Endothelial cell of hepatic sinusoid (primary cell): ENCODE measurements around the gene SENP3.

Experiments
- in situ Hi-C: cut with HindIII; loops from 2 replicates; pipeline ENCODE4 v1.10.0; 2017; ENCODE audit warnings: low sequenced_read_pairs

The SENP3 gene

GRCh38 chr17:7555320-7555948 lies 6.3 kb upstream of the SENP3 start:
- in situ Hi-C loops: loop anchor here (25.0 kb wide), 1 partner anchor 93 kb away; no protein-coding TSS in a partner anchor

DNA sequence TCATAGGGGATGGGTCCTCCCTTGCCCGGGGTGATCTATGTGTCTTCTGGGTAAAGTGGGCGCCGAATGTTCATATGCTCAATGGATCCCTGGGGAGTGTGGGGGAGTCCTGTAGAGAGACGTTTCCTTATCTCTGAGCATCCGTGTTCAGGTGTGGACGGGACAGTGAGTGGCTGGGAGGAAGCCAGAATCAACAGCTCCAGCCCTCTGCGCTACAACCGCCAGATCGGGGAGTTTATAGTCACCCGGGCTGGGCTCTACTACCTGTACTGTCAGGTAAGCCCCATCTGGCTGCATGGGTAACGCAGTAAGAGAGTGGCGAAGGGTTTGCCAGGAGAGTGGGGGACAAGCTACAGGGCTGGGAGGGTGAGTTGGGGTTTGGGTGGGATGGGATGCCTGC lies 5.1 kb upstream of the SENP3 start:
- in situ Hi-C loops: loop anchor here (25.0 kb wide), 1 partner anchor 94 kb away; no protein-coding TSS in a partner anchor

DNA sequence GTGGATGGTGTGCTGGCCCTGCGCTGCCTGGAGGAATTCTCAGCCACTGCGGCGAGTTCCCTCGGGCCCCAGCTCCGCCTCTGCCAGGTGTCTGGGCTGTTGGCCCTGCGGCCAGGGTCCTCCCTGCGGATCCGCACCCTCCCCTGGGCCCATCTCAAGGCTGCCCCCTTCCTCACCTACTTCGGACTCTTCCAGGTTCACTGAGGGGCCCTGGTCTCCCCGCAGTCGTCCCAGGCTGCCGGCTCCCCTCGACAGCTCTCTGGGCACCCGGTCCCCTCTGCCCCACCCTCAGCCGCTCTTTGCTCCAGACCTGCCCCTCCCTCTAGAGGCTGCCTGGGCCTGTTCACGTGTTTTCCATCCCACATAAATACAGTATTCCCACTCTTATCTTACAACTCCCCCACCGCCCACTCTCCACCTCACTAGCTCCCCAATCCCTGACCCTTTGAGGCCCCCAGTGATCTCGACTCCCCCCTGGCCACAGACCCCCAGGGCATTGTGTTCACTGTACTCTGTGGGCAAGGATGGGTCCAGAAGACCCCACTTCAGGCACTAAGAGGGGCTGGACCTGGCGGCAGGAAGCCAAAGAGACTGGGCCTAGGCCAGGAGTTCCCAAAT lies 4.5 kb upstream of the SENP3 start:
- in situ Hi-C loops: loop anchor here (25.0 kb wide), 1 partner anchor 95 kb away; no protein-coding TSS in a partner anchor

GRCh38 chr17:7557775-7558543 lies 3.8 kb upstream of the SENP3 start:
- in situ Hi-C loops: loop anchor here (25.0 kb wide), 1 partner anchor 96 kb away; no protein-coding TSS in a partner anchor

DNA sequence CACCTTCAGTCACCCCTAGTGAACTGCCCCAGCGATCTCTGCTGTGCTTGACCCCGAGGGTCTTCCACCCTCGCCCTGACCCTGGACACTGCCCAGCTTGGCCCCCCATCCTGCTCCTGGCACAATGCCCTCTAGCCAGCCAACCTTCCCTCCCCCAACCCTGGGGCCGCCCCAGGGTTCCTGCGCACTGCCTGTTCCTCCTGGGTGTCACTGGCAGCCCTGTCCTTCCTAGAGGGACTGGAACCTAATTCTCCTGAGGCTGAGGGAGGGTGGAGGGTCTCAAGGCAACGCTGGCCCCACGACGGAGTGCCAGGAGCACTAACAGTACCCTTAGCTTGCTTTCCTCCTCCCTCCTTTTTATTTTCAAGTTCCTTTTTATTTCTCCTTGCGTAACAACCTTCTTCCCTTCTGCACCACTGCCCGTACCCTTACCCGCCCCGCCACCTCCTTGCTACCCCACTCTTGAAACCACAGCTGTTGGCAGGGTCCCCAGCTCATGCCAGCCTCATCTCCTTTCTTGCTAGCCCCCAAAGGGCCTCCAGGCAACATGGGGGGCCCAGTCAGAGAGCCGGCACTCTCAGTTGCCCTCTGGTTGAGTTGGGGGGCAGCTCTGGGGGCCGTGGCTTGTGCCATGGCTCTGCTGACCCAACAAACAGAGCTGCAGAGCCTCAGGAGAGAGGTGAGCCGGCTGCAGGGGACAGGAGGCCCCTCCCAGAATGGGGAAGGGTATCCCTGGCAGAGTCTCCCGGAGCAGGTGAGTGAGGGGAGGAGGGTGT lies 3.0 kb upstream of the SENP3 start, which contains the start of gene TNFSF13:
Gene TNFSF13, plus strand, starts transcription at position 207 of the 776 bp plus-strand sequence. Its CDS starts 290 bp downstream, at position 497.
- in situ Hi-C loops: loop anchor here (25.0 kb wide), 1 partner anchor 96 kb away; no protein-coding TSS in a partner anchor

DNA sequence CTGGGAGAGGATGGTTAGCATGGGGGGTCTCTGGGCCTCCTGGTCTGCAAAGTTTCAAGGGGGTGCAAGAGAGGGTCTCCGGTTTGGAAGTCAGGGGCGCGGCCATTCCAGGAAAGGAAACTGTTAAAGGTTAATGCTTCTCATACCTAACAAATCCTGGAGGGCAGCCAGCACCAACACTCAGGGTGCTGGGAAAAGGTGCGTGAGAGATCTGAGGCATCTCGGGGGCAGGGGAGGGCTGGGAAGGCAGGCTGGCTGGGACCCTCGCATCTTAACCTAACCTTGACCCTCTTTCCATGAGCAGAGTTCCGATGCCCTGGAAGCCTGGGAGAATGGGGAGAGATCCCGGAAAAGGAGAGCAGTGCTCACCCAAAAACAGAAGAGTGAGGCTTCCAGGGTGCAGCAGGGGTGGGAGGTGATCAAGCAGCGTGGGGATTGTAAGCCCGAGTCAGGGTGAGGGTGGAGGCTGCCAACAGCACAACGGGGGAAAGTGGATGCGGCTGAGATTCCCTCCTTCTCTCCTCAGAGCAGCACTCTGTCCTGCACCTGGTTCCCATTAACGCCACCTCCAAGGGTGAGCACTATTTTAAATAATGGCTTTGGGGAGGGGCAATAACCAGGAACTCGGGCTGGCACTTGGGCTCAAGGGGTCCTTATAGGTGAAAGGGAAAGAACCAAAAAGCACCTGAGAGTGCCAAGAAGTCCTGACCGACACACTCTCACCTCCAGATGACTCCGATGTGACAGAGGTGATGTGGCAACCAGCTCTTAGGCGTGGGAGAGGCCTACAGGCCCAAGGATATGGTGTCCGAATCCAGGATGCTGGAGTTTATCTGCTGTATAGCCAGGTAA lies 2.2 kb upstream of the SENP3 start:
- in situ Hi-C loops: loop anchor here (25.0 kb wide), 1 partner anchor 97 kb away; no protein-coding TSS in a partner anchor

DNA sequence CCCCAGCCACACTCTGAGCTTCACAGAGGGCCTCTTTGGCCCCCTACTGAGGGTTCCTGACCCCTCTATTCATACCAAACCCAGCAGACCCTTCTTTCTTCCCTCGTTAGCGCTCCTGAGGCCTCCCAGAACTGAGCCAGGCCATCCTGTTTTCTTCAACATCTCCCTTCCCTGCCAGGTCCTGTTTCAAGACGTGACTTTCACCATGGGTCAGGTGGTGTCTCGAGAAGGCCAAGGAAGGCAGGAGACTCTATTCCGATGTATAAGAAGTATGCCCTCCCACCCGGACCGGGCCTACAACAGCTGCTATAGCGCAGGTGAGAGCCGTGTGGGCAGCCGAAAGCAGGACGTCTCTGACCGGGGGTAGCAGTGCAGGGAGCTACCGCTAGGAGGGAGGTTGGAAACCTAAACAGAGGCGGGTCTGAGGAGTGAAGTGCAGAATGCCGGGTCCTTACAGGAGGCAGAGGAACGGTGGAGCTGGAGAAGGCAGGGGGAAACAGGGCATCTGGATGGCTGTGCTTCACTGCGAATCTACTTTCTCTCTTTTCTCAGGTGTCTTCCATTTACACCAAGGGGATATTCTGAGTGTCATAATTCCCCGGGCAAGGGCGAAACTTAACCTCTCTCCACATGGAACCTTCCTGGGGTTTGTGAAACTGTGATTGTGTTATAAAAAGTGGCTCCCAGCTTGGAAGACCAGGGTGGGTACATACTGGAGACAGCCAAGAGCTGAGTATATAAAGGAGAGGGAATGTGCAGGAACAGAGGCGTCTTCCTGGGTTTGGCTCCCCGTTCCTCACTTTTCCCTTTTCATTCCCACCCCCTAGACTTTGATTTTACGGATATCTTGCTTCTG lies 1.3 kb upstream of the SENP3 start:
- in situ Hi-C loops: loop anchor here (25.0 kb wide), 1 partner anchor 98 kb away; no protein-coding TSS in a partner anchor

DNA sequence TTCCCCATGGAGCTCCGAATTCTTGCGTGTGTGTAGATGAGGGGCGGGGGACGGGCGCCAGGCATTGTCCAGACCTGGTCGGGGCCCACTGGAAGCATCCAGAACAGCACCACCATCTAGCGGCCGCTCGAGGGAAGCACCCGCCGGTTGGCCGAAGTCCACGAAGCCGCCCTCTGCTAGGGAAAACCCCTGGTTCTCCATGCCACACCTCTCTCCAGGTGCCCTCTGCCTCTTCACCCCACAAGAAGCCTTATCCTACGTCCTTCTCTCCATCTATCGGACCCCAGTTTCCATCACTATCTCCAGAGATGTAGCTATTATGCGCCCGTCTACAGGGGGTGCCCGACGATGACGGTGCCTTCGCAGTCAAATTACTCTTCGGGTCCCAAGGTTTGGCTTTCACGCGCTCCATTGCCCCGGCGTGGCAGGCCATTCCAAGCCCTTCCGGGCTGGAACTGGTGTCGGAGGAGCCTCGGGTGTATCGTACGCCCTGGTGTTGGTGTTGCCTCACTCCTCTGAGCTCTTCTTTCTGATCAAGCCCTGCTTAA lies 617 bp upstream of the SENP3 start:
- in situ Hi-C loops: loop anchor here (25.0 kb wide), 1 partner anchor 99 kb away; no protein-coding TSS in a partner anchor

DNA sequence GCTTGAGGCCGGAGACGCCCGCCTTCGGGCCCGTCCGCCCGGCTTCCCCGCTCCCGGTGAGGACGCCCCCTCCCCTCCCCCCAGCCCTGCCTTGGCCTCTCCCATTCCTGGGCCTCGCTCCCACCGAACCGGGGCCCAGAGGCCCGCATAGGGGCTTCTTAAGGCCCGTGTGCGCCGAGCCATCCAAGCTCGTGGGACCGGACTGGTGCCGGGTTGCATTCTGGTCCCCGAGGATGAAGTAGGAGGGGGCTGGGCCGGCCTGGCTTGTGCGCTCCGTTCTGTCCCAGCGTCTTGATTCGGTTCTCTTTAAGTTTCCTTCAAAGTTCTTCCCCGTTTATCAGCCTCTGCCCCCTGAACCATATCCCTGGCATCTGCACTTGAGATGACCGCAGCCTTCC lies 488 bp downstream of the SENP3 start:
- in situ Hi-C loops: loop anchor here (25.0 kb wide), 1 partner anchor 100 kb away; no protein-coding TSS in a partner anchor

GRCh38 chr17:7563115-7563869 lies 1.6 kb downstream of the SENP3 start:
- in situ Hi-C loops: loop anchor here (25.0 kb wide), 1 partner anchor 101 kb away; no protein-coding TSS in a partner anchor

GRCh38 chr17:7569571-7569970 lies 7.9 kb downstream of the SENP3 start:
- in situ Hi-C loops: loop anchor here (25.0 kb wide), 1 partner anchor 107 kb away; no protein-coding TSS in a partner anchor

DNA sequence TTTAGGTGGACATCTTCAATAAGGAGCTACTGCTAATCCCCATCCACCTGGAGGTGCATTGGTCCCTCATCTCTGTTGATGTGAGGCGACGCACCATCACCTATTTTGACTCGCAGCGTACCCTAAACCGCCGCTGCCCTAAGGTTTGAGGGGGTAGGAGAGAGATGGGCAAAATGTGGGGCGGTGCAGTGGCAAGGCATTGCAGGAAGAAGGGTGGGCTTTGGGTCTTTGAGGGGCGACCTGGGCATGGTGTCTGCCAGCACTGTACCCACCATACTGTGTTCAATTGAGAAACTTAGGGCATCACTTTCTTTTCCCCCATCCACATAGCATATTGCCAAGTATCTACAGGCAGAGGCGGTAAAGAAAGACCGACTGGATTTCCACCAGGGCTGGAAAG lies 8.6 kb downstream of the SENP3 start:
- in situ Hi-C loops: loop anchor here (25.0 kb wide), 1 partner anchor 108 kb away; no protein-coding TSS in a partner anchor

DNA sequence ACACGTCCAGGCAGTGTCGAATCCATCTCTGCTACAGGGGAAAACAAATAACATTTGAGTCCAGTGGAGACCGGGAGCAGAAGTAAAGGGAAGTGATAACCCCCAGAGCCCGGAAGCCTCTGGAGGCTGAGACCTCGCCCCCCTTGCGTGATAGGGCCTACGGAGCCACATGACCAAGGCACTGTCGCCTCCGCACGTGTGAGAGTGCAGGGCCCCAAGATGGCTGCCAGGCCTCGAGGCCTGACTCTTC lies 10.5 kb downstream of the SENP3 start:
- in situ Hi-C loops: loop anchor here (25.0 kb wide), 1 partner anchor 110 kb away; no protein-coding TSS in a partner anchor

GRCh38 chr17:7572588-7573323 lies 11.0 kb downstream of the SENP3 start:
- in situ Hi-C loops: loop anchor here (25.0 kb wide), 1 partner anchor 110 kb away; no protein-coding TSS in a partner anchor

- in situ Hi-C loops: loop anchor here (25.0 kb wide), 1 partner anchor 111 kb away; no protein-coding TSS in a partner anchor
Measured at GRCh38 chr17:7573324-7574080, 11.8 kb downstream of the SENP3 start.
